Fibroblast of skin of left biceps (primary cell): Measurements from ENCODE around the gene ASCC1.
A peak's percentile ranks its signal among the peaks of the same experiment; 100 is the strongest.
"Not testable (repeated sequence)": the region's sequence is repeated elsewhere in the genome, so short reads cannot be mapped to it uniquely, and the experiment has no call there.

Experiments used
- DNase-seq, 2 experiments: peaks; one replicate each; pipeline ENCODE4 v3.0.0-alpha.2; 2013; ENCODE audit warnings: low read depth in 2 of 2

The ASCC1 gene

DNA sequence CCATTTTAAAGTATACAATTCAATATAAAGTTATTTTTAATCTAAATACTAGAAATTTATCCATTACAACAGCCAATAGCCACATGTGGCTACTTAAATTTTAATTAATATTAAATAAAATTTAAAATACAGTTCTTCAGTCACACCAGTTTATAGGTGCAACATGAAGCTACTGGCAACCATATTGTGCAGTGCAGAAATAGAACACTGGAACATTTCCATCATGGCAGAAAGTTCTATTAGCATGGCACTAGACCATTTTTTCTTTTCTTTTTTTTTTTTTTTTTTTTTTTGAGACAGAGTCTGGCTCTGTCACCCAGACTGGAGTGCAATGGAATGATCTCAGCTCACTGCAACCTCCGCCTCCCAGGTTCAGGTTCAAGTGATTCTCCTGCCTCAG lies 5.2 kb upstream of the ASCC1 start:
- no peak for DNase-seq

DNA sequence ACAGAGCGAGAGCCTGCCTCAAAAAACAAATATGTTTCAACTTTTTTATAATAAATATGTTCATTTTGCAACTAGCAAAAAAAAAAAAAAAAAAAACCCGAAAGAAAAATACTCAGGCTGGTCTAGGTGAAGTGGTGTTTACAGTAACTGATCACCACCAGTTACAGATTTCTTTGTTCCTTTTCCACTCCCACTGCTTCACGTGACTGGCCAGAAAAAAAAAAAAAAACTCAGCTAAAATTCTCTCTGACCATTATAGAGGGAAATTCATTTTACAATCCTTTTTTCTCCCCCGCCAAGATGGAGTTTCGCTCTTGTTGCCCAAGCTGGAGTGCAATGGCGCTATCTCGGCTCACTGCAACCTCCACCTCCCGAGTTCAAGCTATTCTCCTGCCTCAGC lies 4.6 kb upstream of the ASCC1 start:
- no peak for DNase-seq

GRCh38 chr10:72219235-72219814 lies 3.2 kb upstream of the ASCC1 start:
- DNase-seq = no peak

DNA sequence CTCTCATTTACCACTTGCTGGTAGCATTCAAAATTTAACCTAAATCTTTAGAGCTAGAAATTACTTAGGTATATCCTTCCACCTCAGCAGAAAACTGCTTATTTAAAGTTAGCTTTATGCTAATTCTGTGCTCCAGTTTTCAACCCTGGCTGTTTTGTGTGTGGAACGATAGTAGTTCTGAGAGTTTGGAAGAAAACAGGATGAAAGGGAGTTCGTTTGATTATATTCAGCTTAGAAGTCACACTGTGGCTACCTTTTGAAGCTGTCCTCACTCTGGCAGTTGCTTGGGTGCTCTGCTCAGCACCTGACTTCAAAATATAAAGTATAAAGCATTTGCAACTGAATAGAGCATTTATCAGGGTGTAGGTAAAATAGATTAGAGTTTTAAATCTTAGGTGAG lies 2.6 kb upstream of the ASCC1 start:
- DNase-seq = no peak

DNA sequence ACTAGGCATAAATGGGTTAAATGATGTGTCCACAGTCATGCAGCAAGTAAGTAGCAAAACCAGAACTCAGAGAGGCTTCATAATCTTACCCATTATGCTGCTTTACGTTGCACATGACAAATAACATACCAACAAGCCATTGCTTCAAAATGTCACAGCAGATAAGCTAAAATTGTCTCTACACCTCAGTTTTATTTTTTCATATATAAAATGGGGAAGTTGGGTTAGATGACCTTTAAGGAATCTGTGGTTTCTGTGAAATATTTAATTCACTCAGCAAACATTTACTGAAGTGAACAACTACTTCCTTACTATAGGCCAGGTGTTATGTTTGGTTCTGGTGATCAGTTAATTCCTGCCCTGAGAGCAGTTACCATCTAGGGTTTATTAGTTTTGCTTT lies 2.2 kb upstream of the ASCC1 start:
- DNase-seq = no peak

DNA sequence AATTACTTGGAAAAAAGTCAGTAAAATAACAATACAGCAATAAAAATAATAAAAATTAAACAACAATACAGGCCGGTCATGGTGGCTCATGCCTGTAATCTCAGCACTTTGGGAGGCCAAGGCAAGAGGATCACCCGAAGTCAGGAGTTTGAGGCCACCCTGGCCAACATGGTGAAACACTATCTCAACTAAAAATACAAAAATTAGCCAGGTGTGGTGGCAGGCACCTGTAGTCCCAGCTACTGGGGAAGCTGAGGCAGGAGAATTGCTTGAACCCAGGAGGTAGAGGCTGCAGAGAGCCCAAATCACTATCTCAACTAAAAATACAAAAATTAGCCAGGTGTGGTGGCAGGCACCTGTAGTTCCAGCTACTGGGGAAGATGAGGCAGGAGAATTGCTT lies 4.2 kb downstream of the ASCC1 start:
- not testable (repeated sequence) for DNase-seq

- DNase-seq = not testable (repeated sequence)
Measured at GRCh38 chr10:72211381-72211780, 4.7 kb downstream of the ASCC1 start.

DNA sequence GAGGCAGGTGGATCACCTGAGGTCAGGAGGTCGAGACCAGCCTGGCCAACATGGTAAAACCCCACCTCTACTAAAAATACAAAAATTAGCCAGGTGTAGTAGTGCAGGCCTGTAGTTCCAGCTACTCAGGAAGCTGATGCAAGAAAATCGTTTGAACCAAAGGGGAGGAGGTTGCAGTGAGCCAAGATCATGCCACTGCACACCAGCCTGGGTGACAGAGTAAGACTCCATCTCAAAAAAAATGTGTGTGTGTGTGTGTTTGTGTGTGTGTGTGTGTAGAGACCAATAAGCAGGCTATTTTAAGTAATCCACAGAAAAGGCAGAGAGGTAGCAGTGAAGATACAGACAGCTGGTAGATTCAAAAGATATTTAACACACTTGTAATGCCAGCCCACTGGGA lies 7.5 kb downstream of the ASCC1 start:
- DNase-seq = not testable (repeated sequence)

DNA sequence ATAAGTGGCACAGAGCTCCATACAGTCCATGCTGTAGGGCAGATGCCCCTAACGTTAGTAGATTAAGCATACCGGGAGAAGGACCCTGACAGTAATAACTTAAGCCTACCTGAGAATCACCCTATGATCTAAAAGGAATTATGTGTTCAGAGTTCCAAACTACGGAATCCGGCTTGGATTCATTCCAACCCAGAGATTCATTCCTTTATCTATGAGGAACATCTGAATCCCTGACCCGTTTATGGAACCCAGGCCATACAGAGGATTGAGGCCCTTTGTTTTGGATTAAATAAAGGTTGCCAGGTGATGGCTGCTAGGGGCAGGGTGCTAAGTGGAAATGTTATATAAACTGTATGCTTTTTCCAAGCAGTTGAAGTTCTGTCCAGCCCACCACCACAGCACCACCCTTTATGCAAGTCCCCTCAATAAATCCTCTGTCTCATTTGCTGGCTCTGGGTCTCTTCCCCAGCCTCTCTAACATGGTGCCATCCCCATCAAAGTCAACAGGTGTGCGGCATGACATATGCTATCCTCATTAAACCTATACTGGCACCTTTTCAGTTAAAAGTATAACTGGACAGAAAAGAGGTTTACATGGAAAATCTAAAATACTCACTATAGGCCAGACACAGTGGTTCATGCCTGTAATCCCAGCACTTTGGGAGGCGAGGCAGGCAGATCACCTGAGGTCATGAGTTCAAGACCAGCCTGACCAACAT lies 9.4 kb downstream of the ASCC1 start:
- no peak for DNase-seq

DNA sequence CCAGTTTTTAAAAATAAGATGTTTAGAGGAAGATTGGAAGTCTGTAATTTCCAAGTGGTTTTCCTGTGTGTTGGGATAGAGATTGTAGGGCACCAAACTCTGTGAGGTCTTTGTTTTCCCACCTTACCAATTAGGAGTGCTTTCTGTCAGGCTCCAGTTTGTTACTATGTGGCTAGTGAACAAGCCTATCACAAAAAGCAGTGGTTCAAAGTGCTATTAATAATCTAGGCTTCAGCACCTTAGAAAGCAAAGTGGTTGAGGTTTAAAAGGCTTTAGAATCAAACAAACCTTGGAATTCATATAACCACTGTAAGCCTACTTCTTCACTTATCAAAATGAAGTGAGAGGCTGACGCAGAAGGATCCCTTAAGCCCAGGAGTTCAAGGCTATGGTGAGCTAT lies 11.4 kb downstream of the ASCC1 start:
- DNase-seq = no peak

DNA sequence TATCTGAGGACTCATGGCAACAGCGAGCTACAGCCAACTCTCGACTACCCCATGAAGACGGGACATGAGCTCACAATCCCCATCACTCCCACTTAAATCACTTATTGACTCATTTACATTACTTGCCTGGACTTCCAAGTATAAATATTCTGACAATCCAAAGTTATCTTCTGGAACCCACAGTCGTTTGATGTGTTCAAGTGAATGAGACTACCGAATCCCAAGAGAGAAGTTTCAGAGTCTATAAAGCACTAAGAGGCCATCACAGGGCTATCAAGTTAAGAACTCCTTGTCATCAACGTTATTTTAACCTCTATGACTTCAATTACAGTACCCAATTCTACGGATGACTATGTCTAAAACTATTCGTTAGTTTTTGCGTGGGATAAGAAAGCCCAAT lies 11.8 kb downstream of the ASCC1 start:
- no peak for DNase-seq

- no peak for DNase-seq
Measured at GRCh38 chr10:72201293-72201692, 14.8 kb downstream of the ASCC1 start.

DNA sequence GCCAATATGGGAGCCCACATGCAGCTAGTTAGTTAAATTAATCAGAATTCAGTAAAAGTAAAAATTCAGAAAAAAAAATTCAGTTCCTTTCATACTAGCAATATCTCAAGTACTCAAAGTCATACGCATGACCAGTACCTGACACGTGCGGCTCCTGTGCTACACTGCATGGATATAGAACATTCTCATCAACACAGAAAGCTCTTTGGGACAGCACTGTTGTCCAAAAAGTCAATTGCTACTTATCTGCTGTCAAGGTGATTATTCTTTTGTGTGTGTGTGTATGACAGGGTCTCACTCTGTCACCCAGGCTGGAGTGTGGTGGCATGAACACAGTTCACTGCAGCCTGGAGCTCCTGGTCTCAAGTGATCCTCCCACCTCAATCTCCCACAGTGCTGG lies 15.2 kb downstream of the ASCC1 start:
- DNase-seq = no peak

DNA sequence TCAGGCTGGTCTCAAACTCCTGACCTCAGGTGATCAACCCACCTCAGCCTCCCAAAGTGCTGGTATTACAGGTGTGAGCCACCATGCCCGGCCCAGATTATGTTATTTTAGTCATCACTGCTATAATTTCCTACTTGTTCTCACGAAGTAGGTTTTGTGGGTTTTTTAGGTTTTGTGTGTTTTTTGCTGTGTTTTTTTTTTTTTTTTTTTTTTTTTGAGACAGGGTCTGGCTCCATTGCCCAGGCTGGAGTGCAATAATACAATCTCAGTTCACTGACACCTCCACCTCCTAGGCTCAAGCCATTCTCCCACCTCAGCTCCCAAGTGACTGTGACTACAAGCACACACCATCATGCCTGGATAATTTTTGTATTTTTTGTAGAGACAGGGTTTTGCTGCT lies 21.1 kb downstream of the ASCC1 start:
- DNase-seq = no peak

GRCh38 chr10:72186982-72187330 lies 29.1 kb downstream of the ASCC1 start:
- no peak for DNase-seq

DNA sequence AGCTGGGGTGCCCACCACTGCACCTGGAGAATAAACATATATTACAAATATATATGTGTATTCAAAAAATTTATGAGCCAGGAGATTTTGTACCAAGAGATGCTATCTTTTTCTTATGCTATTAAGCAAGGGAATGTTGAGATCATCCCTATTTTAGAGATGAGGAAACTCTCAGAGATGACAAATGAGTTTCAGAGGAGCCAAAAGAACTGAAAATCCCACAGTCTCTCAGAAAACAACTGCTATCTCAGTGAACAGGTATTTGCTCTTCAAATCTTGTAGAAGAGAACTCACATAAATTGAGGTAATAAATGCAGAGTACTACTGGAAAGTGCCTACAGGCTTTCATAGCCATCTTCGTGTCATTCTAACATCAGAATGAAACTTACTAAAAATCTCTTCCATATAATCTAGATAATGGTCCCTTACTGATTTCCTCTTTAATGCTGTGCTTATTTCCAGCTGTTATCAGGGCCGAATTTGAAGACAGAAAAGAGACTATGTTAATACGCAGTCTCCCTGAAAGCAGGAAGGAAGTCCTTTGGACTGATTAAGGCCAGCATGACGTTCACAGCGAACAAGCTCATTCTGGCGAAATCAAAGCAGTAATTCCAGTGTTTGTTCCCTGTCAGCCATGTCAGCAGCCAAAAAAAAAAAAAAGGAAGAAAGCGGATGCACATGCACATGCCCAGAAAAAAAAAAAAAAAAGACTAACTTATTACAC lies 29.7 kb downstream of the ASCC1 start:
- DNase-seq = peak in 1 of 2 experiments; percentile 17

DNA sequence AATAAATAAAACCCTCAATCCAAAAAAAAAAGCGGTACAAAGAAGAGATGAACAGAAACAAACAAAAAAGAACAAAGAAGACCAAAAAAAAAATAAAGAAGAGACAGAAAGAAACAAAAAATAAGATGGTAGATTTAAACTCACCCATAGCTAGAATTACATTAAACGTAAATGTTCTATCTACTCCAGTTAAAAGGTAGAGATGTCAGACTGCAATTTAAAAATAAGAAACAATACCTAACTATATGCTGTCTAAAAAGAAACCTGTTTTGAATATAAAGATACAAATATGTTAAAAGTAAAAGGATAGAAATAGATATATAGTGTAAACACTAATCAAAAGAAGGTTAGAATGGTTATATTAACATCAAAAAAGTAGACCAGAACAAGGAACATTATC lies 31.9 kb downstream of the ASCC1 start:
- no peak for DNase-seq

GRCh38 chr10:72177454-72177853 lies 38.6 kb downstream of the ASCC1 start:
- DNase-seq = no peak

DNA sequence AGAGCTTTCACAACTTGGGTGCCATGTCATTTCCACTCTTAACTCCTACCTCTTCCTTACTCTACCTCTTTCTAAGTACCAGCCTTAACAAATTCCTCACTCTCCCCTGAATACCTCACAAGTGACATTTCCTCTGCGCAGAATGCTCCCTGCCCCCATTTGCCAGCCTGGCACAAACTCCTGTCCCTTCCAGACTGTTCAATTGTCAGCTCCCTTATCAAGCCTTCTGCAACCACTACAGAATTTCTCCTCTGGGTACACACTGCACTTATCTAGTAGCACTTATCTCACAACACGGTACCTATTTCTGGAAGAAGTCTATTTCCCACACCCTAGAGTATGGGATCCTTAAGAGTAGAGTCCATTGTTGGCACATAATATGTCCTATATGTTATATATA lies 39.4 kb downstream of the ASCC1 start:
- DNase-seq = no peak

DNA sequence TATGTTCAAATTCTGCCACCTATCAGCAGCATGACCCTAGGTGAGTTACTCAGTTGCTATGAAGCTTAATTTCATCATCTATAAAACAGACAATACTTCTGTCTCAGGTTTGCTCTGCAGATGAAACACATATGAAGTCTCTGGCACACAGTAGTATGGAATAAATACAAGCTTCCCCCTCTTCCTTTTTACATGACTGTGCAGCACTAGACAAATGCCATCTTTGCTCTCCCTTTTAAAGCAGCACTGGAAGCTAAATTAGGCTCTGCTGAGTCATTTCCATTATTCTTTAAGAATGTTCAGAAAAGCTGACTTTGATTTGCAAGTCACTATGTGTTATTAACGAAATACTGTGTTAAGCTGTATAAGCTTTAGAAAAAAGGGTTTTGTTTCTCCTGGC lies 40.9 kb downstream of the ASCC1 start:
- DNase-seq = peak in 1 of 2 experiments; percentile 22

- DNase-seq = no peak
Measured at GRCh38 chr10:72174297-72174662, 41.8 kb downstream of the ASCC1 start.

DNA sequence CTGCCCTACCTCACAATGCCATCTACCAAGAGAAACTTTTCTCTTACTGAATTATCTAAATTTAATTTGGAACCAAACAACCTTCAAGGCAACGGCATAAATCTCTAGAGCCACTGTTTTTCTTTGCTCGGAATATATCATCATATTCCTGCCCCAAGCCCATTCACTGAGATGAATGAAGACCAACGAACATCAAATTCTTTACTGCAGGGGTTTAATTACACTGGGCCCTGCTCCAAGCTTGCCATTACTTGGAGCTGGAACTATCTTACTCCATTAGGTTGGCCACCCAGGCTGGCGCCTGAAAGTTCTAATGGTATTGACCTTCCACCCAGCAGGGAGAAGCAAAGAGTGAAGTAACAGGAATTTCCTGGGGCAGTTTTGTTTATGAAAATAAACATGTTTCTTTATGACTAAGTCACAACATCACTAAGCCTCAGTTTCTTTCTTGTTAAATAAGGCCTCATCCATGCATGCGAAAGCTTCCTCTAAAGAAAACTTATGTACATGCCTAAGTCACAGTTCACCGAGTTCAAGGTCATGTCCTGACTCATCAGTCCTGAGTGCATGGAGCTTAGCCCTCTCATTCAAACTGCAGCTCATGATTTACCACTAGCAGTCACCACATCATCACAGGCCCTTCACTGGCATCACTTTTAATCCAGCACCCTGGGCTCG lies 42.3 kb downstream of the ASCC1 start:
- DNase-seq = no peak

- DNase-seq = no peak
Measured at GRCh38 chr10:72173262-72173618, 42.8 kb downstream of the ASCC1 start.
